ENCODE results near the gene ITGB5. TPM values are rescaled to one million over a fixed set of nuclear protein-coding genes. Genes with fewer than 3 reads are reported as not detected.
"Not testable (repeated sequence)": the region's sequence is repeated elsewhere in the genome, so short reads cannot be mapped to it uniquely, and the experiment has no call there.

ITGB5 gene
- total RNA-seq, 1 experiment from 2014 or later = 77.8 TPM

DNA sequence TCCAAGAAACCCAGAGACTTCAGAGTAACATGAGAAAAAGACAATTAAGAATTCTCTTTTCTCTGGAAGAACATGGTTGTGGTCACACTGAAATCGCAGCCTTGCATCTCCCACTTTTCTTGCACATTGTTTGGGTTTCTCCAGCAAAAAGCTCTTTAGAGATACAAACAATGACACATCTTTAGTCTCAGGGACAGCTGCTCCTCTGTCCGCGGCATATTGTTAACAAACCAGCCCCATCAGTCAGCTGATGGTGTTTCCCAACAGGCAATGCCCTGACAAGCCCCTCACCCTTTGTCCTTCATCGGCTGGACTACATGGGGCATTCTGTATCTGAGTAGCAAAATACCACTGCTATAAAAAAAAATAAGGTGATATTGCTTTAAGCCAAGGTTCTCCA, 103.5 kb downstream of the ITGB5 start (continued):
- TF ChIP-seq, protein P1, sequence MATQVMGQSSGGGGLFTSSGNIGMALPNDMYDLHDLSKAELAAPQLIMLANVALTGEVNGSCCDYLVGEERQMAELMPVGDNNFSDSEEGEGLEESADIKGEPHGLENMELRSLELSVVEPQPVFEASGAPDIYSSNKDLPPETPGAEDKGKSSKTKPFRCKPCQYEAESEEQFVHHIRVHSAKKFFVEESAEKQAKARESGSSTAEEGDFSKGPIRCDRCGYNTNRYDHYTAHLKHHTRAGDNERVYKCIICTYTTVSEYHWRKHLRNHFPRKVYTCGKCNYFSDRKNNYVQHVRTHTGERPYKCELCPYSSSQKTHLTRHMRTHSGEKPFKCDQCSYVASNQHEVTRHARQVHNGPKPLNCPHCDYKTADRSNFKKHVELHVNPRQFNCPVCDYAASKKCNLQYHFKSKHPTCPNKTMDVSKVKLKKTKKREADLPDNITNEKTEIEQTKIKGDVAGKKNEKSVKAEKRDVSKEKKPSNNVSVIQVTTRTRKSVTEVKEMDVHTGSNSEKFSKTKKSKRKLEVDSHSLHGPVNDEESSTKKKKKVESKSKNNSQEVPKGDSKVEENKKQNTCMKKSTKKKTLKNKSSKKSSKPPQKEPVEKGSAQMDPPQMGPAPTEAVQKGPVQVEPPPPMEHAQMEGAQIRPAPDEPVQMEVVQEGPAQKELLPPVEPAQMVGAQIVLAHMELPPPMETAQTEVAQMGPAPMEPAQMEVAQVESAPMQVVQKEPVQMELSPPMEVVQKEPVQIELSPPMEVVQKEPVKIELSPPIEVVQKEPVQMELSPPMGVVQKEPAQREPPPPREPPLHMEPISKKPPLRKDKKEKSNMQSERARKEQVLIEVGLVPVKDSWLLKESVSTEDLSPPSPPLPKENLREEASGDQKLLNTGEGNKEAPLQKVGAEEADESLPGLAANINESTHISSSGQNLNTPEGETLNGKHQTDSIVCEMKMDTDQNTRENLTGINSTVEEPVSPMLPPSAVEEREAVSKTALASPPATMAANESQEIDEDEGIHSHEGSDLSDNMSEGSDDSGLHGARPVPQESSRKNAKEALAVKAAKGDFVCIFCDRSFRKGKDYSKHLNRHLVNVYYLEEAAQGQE (IDR thresholded peaks at IDR 0.05; ENCODE audit: low read depth) = no peak
- no peak for TF ChIP-seq SIN3A (IDR thresholded peaks at IDR 0.05; ENCODE audit: low read depth)
- TF ChIP-seq, protein P2, sequence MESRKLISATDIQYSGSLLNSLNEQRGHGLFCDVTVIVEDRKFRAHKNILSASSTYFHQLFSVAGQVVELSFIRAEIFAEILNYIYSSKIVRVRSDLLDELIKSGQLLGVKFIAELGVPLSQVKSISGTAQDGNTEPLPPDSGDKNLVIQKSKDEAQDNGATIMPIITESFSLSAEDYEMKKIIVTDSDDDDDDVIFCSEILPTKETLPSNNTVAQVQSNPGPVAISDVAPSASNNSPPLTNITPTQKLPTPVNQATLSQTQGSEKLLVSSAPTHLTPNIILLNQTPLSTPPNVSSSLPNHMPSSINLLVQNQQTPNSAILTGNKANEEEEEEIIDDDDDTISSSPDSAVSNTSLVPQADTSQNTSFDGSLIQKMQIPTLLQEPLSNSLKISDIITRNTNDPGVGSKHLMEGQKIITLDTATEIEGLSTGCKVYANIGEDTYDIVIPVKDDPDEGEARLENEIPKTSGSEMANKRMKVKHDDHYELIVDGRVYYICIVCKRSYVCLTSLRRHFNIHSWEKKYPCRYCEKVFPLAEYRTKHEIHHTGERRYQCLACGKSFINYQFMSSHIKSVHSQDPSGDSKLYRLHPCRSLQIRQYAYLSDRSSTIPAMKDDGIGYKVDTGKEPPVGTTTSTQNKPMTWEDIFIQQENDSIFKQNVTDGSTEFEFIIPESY (IDR thresholded peaks at IDR 0.05; ENCODE audit: extremely low read depth, insufficient replicate concordance, low read length) = no peak
- TF ChIP-seq EZH2phosphoT487 (IDR thresholded peaks at IDR 0.05; ENCODE audit: borderline replicate concordance) = no peak

GRCh38 chr3:124782377-124782712, 104.8 kb downstream of the ITGB5 start:
- H3K9ac ChIP-seq (ENCODE audit: low read length); H3K9me2 ChIP-seq (ENCODE audit: insufficient read depth); RAD21 ChIA-PET (ENCODE audit: low non-redundant PET in 1 of 2, low total read pairs in 2 of 2, uncharacterized antibody in 2 of 2, unreplicated experiment in 2 of 2); intact Hi-C loops (cut with micrococcal nuclease); CTCF ChIA-PET; H3K36me3 ChIP-seq (ENCODE audit: control insufficient read depth in 1 of 2, insufficient read depth in 2 of 2, low read length in 2 of 2); H2AFZ ChIP-seq (ENCODE audit: low read depth, low read length, poor library complexity, severe bottlenecking); H3K79me2 ChIP-seq (ENCODE audit: insufficient read depth, low read length); H3K27me3 ChIP-seq (ENCODE audit: insufficient read depth, low read length); ATAC-seq; H3K4me3 ChIP-seq (replicated peaks in 1 of 2; ENCODE audit: low read depth in 1 of 2, low read length in 2 of 2); DNase-seq (ENCODE audit: low read depth, low spot score); H3K27ac ChIP-seq (ENCODE audit: low read depth, low read length); H3K9me3 ChIP-seq (ENCODE audit: control insufficient read depth in 1 of 2, insufficient read depth in 1 of 2, low read depth in 1 of 2, low read length in 2 of 2); H3K4me2 ChIP-seq (ENCODE audit: low read length); H4K20me1 ChIP-seq (ENCODE audit: insufficient read depth); BruUV-seq (replicated peaks); POLR2A ChIA-PET: not testable (repeated sequence)
- H3K4me1 ChIP-seq (ENCODE audit: control insufficient read depth in 1 of 2, insufficient read depth in 2 of 2, low read length in 2 of 2) = peaks cover 8 to 11% of the 10 kb centered on the region in 2 experiments; a peak in 3 of 4 replicates
